Stomach (tissue), 4 donors: ENCODE results near the gene MUC5B.

Source experiments
- CTCF ChIP-seq, 7 experiments: fragments of 450-650 bp in 4 of 7; fragments of 200-600 bp in 3 of 7; sonication (generic) in 3 of 7; IDR thresholded peaks; one replicate each; pipeline ENCODE4 v1.5.1; 2016 to 2019; ENCODE audit warnings: antibody characterized with exemption in 7 of 7, control low read depth in 2 of 7, mild to moderate bottlenecking in 1 of 7
- POLR2AphosphoS5 ChIP-seq, 3 donors: sonication (generic); formaldehyde crosslinking; IDR thresholded peaks; one replicate each; pipeline ENCODE4 v1.6.1; 2016; ENCODE audit warnings: antibody characterized with exemption in 3 of 3

GRCh38 chr11:1234054-1234720 is 11.3 kb downstream of the MUC5B start:
- no peak for TF ChIP-seq POLR2AphosphoS5 (IDR thresholded peaks at IDR 0.05)
- TF ChIP-seq CTCF (IDR thresholded peaks at IDR 0.05), result no peak
